ENCODE measurements around the gene METTL23. TPM values are rescaled to one million over a fixed set of nuclear protein-coding genes. Genes with fewer than 3 reads are reported as not detected.
"Not testable (repeated sequence)": the region's sequence is repeated elsewhere in the genome, so short reads cannot be mapped to it uniquely, and the experiment has no call there.

Gene METTL23
- total and polyA plus RNA-seq, 11 donors, result 22.1 to 33.7 (median 24.0) TPM

DNA sequence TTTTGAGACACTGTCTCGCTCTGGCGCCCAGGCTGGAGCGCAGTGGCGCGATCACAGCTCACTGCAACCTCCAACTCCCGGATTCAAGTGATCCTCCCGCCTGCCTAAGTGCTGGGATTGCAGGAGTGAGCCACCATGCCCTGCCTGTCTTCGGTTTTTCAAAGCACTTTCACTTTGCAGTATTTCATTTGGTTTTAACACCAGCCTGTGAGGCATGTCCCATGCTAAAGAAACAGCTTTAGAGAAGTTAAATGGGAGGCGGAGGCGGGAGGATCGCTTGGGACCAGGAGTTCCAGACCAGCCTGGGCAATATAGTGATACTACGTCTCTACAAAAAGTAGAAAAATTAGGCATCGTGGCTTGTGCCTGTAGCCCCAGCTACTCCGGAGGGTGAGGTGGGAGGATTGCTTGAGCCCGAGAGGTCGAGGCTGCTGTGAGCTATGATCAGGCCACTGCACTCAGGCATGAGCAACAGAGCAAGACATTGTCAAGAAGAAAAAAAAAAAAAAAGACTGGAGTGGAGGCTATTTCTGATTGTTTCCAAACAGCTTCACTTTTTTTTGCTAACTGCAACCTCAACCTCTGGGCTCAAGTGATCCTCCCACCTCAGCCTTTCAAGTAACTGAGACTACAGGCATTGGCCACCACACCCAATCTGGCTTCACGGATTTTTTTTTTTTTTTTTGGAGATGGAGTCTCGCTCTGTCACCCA is 1.3 kb downstream of the METTL23 start:
- peaks cover 0 to 65% (median 52%) of the 10 kb centered on the region in 9 donors for H3K36me3 ChIP-seq

GRCh38 chr17:76731800-76732733 is 5.4 kb downstream of the METTL23 start:
- H3K9me3 ChIP-seq, ATAC-seq, H3K27me3 ChIP-seq, DNase-seq, H3K4me3 ChIP-seq: not testable (repeated sequence)
- Histone ChIP-seq H3K27ac (peak overlapping the region in 2 of 12 donors; percentile 3 to 45), H3K4me1 (peaks cover 5 to 81% (median 53%) of the 10 kb centered on the region in 12 donors), H3K36me3 (peaks cover 0 to 72% (median 58%) of the 10 kb centered on the region in 9 donors)
- WGBS, 4 donors, result 83 to 88% (median 87%) methylated on average over 13 of the region's 13 CpGs
- intact Hi-C loops (cut with DNase I), result loop anchor here in 1 of 10 donors (10.0 kb wide), 1 partner anchor 47 kb away; no protein-coding TSS in a partner anchor

More for the DNA sequence above, 1.3 kb downstream of the METTL23 start:
- Histone ChIP-seq H3K27ac (peak overlapping the region; percentile 96 to 100 (median 98)), H3K9me3 (no peaks in the 10 kb centered on the region), H3K4me1 (peaks cover 6 to 77% (median 48%) of the 10 kb centered on the region in 12 donors), H3K4me3 (peak overlapping the region in 11 of 12 donors; percentile 71 to 99 (median 89)), H3K27me3 (no peaks in the 10 kb centered on the region)
- intact Hi-C loops (cut with DNase I), result loop anchor here in 4 of 10 donors (5.0 to 10.0 kb wide), 3 partner anchors 54 to 171 kb away; a partner anchor contains a TSS
- 62 to 71% (median 67%) methylated on average over 18 of the region's 18 CpGs for WGBS, 4 donors
- ATAC-seq, result no peak
- DNase-seq, result no peak
- TF ChIP-seq POLR2A (IDR thresholded peaks at IDR 0.05) (no peak), CTCF (IDR thresholded peaks at IDR 0.05) (no peak)

DNA sequence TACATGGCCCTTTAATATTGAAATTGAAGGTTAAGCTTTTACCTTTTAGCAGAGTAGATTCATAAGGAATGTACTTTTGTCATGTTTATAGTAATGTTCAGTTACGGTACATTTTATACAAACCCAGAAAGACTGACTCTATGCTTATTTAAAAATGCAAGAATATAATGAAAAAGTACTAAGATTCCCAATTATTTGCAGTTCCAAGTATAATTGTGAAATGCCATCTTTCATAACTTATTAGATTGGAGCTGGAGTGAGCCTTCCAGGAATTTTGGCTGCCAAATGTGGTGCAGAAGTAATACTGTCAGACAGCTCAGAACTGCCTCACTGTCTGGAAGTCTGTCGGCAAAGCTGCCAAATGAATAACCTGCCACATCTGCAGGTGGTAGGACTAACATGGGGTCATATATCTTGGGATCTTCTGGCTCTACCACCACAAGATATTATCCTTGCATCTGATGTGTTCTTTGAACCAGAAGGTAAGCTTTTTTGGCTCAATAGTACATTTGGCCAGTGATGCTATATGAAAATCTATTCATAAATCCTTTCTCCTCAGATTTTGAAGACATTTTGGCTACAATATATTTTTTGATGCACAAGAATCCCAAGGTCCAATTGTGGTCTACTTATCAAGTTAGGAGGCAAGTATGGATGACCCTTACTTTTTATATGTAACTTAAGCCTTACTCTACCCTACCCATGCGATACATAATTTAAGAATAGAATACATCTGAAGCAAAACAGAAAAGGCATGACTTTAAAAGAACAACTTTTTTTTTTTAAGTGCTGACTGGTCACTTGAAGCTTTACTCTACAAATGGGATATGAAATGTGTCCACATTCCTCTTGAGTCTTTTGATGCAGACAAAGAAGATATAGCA is 6.3 kb downstream of the METTL23 start:
- peaks cover 0 to 72% (median 58%) of the 10 kb centered on the region in 9 donors for H3K36me3 ChIP-seq
- no peak for ATAC-seq
- no peak for DNase-seq
- TF ChIP-seq CTCF (IDR thresholded peaks at IDR 0.05) (no peak), POLR2A (IDR thresholded peaks at IDR 0.05) (no peak)
- no peaks in the 10 kb centered on the region for H3K27me3 ChIP-seq
- no peaks in the 10 kb centered on the region for H3K9me3 ChIP-seq
- peak overlapping the region in 1 of 12 donors; percentile 99 for H3K27ac ChIP-seq
- peaks cover 5 to 73% (median 47%) of the 10 kb centered on the region in 12 donors for H3K4me1 ChIP-seq
- intact Hi-C loops (cut with DNase I), result loop anchor here in 1 of 10 donors (10.0 kb wide), 1 partner anchor 48 kb away; no protein-coding TSS in a partner anchor
- peak overlapping the region in 1 of 12 donors; percentile 100 for H3K4me3 ChIP-seq
- WGBS, 4 donors, result 54 to 75% (median 66%) methylated on average over 3 of the region's 3 CpGs

DNA sequence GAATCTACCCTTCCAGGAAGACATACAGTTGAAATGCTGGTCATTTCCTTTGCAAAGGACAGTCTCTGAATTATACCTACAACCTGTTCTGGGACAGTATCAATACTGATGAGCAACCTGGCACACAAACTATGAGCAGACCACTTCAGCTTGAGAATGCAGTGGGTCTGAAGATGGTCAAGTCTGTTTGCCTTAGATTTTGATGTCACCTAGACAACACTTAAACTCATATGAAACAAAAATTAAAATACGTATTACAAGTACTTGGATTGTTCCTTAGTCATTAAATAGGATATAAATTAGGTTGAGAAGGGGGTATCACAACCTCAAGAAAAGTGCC is 6.9 kb downstream of the METTL23 start:
- H3K4me3 ChIP-seq, result peak overlapping the region in 3 of 12 donors; percentile 94 to 100 (median 96)
- ATAC-seq, result no peak
- peaks cover 0 to 72% (median 58%) of the 10 kb centered on the region in 9 donors for H3K36me3 ChIP-seq
- peak overlapping the region in 2 of 12 donors; percentile 99 to 100 for H3K27ac ChIP-seq
- no peak for DNase-seq
- intact Hi-C loops (cut with DNase I), result loop anchor here in 1 of 10 donors (10.0 kb wide), 1 partner anchor 49 kb away; no protein-coding TSS in a partner anchor
- H3K9me3 ChIP-seq, result no peaks in the 10 kb centered on the region
- no peaks in the 10 kb centered on the region for H3K27me3 ChIP-seq
- WGBS, 4 donors, result 57 to 74% (median 58%) methylated on average over 1 of the region's 1 CpG
- H3K4me1 ChIP-seq, result peaks cover 5 to 70% (median 44%) of the 10 kb centered on the region in 12 donors
- no peak for TF ChIP-seq POLR2A (IDR thresholded peaks at IDR 0.05)
- TF ChIP-seq CTCF (IDR thresholded peaks at IDR 0.05), result no peak
